NCI-H1092 treated with DMSO at 0.1 percent for 48 hours (cell line): Measurements from ENCODE around the gene ZBTB4.
"Not testable (repeated sequence)": the region's sequence is repeated elsewhere in the genome, so short reads cannot be mapped to it uniquely, and the experiment has no call there.

Experiments
- DNase-seq: peaks from one replicate; lab custom pipeline; 2025; lab: John Stamatoyannopoulos, UW

The ZBTB4 gene

DNA sequence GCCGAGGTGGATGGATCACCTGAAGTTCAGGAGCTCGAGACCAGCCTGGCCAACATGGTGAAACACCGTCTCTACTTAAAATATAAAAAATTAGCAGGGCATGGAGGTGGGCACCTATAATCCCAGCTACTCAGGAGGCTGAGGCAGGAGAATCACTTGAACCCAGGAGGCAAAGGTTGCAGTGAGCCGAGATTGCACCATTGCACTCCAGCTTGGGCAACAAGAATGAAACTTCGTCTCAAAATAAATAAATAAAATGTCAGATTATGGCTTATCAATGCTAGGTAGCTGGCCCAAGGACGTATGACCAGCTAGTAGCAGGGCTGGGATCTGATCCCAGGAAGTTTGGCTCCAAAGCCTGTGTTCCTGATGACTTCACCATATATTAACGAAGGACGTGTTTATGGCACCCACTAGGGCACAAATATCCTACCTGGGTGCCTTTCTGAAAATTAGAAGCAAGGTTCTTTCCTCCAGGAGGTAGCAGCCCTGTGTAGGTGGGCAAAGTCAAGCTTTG lies 8.9 kb downstream of the ZBTB4 start:
- DNase-seq = not testable (repeated sequence)

DNA sequence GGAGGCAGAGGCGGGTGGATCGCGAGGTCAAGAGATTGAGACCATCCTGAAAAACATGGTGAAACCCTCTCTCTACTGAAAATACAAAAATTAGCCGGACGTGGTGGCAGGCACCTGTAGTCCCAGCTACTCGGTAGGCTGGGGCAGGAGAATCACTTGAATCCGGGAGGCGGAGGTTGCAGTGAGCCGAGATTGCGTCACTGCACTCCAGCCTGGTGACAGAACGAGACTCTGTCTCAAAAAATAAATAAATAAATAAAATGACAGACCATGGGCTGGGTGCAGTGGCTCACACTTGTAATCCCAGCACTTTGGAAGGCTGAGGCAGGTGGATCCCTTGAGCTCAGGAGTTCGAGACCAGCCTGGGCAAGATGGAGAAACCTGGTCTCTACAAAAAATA lies 9.6 kb downstream of the ZBTB4 start:
- DNase-seq = not testable (repeated sequence)

- no peak for DNase-seq
These were observed 10.5 kb downstream of the ZBTB4 start for GRCh38 chr17:7468804-7469389.

DNA sequence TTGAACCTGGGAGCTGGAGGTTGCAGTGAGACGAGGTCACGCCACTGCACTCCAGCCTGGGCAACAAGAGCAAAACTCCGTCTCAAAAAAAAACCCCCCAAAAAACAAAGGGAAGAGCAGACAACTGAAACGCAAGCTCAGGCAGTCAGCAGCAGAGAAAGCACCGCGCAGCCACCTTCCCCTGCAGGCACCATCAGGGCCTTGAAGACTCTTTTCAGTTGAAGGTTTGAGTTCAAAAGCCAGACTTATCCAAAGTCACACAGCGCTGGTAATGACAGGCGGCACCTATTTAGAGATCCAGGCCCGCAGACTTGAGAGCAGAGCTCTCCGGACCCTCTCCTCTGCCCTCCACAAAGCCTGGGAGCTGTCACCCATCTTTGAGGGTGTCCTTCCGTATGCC lies 11.1 kb downstream of the ZBTB4 start:
- DNase-seq = no peak

DNA sequence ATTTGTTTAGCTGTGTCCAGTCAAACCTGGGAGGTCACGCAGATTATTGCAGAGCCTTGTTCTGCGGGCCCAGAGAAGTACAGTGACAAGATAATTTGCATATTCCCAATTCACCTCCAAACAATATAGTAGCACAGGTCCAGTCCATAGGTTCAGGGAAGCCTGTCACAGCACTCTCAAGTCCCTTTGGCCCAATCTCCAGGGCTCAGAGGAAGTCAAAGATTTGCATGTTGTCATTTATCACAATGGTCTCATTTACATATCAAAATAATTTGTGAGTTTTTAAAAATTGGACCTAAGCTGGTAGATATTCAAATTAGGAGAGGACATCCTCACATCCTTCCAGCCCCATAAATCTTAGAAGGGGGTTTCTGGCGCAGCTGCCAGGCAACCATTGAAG lies 11.9 kb downstream of the ZBTB4 start:
- no peak for DNase-seq

DNA sequence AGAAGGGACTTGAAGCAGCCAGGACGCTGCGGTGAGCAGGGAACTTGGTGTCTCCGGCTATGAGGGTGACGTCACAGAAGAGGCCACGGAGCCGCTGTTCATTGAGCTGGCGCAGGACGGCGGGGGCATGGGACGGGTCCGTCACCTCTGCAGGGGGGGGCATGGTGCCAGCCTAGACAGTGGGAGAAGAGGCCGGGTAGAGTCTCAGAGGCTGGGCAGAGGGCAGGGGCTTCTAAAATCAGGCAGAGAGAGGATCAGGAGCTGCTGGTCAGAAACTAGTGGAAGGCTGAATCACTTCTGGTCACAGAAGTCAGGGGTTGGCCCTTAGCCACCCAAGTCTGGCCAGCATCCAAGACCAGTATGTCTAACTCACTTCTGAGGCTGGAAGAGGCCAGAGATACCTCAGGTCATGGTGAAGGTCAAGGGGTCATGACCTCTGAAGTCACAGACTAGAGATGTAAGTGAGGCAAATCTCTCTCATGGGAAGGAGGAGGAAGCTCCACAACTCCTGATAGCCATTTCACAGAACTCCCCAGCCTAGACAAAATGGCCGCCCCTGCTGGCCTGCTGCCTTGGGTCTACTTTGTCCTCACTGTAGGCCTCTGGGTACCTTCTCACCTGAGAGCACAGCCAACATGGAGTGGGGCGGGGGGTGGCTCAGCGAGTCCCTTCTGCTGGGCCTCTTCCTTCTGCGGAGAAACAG lies 12.6 kb downstream of the ZBTB4 start:
- no peak for DNase-seq

DNA sequence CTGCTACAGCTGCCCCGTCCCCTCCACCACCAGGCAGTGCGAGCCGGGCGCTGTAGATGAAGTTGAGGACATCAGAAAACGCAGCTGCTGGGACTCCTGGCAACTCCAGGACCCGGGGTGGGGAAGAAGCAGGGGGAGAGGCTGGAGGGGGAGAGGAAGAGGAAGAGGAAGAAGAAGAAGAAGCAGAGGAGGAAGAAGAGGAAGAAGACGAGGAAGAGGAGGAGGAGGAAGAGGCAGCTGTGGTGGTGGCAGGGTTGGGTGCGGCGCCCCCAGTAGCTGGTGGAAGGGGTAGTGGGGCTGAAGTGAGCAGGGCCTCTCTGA lies 13.2 kb downstream of the ZBTB4 start:
- DNase-seq = no peak

- no peak for DNase-seq
These were observed 13.7 kb downstream of the ZBTB4 start for GRCh38 chr17:7465597-7466275.

DNA sequence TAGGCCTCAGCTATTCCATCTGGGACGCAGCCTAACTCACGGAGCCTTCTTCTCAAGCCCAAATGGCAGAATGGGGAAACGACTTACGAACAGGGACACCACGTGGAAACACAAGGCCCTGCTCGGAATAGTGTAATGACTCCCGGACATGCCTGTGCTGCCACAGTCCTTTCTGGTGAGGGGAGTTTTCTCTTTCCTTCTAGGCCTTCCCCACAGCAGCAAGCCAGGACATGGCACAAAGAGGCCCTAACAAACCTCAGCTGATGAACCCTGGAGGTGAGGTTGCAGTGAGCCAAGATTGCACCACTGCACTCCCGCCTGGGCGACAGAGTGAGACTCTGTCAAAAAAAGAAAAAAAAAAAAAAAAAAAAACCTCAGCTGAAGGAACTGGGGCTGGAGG lies 15.3 kb downstream of the ZBTB4 start:
- DNase-seq = no peak

GRCh38 chr17:7463372-7463846 lies 16.0 kb downstream of the ZBTB4 start:
- no peak for DNase-seq

GRCh38 chr17:7462474-7463371 lies 16.7 kb downstream of the ZBTB4 start:
- DNase-seq = no peak

DNA sequence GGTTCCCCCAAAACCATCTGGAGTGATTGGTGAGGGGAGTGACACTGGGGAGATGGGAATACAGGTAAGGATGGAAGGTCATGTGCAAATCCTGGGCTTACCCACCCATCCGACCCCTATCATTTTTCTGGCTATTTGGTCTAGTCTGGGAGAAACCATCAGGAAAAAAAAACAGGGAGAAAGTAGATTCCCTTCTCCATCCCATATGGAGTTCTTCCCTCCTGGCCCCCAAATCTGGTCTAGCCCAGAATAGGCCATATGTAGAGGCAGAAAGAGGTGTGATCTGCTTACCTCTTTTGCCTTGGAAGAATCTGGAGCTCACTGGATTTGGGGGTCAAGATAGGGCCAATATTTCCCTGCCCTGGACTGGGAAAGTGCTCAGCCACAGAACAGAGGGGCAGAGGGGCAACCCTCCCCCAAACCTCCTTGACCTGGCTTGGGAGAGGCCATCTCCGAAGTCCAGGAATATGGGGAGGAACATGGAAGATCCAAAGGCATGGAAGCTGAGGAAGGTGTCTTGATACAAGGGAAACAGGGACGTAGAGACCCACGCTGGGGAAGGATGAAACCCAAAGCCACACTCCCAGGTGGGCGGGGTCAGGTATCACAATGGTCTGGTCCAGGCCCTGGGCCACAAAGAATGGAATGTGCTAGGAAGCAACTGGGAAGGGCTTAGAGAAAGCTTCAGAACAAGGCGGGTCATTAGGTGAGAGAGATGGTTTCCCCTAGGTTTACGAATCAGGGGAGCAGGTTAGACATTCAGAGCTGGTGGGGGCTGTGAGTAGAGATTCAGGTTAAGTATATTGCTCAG lies 18.4 kb downstream of the ZBTB4 start:
- DNase-seq = no peak

DNA sequence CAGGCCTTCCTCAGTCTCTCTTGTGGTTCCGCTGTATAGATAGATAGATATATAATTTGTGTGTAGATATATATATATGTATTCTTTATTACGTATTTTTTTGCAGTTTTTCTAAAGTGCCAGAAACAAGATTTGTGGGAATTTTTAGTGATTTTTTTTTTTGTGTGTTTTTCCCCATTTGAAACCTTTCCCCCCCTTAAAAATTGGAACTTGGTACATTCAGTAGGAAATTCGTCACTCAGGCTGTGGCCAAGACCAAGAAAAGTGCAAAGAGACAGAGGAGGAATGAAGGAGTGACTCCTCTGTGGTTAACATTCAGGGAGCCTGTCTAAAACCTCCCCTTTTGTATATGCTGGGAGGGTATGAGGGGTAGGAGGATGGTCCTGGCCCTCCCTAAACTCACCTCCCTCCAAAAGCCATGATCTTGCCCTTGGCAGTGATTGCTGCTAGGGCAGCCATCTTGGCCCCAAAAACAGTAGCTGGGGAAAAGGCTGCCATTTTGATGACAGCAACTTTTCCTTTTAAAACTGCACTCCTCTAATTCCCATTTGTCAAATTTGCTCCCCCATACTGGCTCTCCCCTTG lies 19.4 kb downstream of the ZBTB4 start:
- no peak for DNase-seq

DNA sequence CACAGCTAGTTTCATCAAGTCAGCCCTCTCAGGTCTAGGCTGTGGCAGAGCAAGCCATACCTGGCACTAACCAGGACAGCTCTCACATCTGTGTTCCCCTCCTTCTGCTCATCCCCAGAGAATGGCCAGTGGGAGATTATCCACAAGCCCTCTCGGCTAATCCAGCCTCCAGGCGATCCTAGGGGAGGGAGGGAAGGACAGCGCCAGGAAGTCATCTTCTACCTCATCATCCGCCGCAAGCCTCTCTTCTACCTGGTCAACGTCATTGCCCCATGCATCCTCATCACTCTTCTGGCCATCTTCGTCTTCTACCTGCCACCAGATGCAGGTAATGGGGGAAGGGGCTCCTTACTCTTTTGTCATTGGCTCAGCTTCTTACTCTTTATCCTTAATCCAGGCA lies 31.0 kb downstream of the ZBTB4 start:
- DNase-seq = no peak

DNA sequence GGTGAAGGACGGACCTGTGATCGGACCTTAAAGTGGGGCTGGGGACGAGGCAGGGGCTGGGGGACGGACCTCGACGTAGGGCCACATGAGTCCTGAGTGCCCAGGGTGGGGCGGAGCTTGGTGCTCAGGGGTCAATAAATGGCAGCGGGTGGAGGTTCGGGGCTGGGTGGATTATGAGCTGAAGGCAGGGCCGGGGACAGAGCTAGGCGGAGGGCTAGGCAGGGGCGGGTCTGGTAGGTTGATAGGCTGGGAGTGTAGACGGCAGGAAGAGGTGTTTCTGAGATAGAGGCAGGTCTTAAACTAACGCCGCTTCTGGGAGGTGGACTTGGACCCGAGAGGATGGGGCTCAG lies 33.8 kb downstream of the ZBTB4 start:
- DNase-seq = no peak

- peak; percentile 46 for DNase-seq
These were observed 34.5 kb downstream of the ZBTB4 start, which contains the start of gene CHRNB1 for GRCh38 chr17:7444682-7445618. Gene CHRNB1 (plus strand): TSS chr17:7445061. CDS start chr17:7445128, 67 bp downstream.

GRCh38 chr17:7443499-7444485 lies 35.6 kb downstream of the ZBTB4 start:
- no peak for DNase-seq

GRCh38 chr17:7442142-7442541 lies 37.3 kb downstream of the ZBTB4 start:
- no peak for DNase-seq

DNA sequence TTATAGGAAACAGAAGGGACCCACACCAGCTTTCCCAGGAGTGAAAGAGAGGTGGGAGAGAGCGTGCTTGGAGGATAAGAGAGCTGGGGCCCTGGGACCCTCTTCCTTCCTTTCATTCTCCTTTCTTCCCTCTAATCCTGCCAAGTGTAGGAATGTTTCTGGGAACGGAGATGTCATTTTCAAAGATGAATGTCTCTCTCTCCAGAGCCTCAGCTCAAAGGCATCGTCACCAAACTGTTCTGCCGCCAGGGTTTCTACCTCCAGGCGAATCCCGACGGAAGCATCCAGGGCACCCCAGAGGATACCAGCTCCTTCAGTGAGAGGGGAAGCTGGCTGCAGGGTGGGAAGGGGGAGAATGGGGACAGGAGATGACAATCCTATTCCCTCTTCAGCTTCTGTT lies 38.2 kb downstream of the ZBTB4 start:
- no peak for DNase-seq
